H1 (cell line): Measurements from ENCODE around the gene TBC1D22A. TPM values are rescaled to one million over a fixed set of nuclear protein-coding genes. Genes with fewer than 3 reads are reported as not detected.

Source experiments
- CTCF ChIA-PET: fragments of 300-600 bp; sonication (Branson Sonifier 250); formaldehyde crosslinking; loops from one replicate; lab custom pipeline; 2021; ENCODE audit not compliant: partially characterized antibody; lab: Charles Lee
- POLR2A ChIA-PET: fragments of 300-600 bp; sonication (Branson Sonifier 250); formaldehyde crosslinking; loops from one replicate; lab custom pipeline; 2021; ENCODE audit warnings: inconsistent platforms; ENCODE audit not compliant: partially characterized antibody; lab: Charles Lee
- DNase-seq, 2 experiments: peaks; one replicate each; pipeline versions ENCODE4 v3.0.0 to v3.0.0-alpha.2; 2010 to 2022; ENCODE audit warnings: low spot score in 2 of 2, low read depth in 1 of 2, mixed read lengths in 1 of 2
- FAIRE-seq: peaks from 2 replicates; lab custom pipeline; 2011; peaks lifted over from hg19 to GRCh38; lab: Jason Lieb, UNC
- H2AFZ ChIP-seq: 2 replicates; pipeline ENCODE4 v1.8.1; 2012; ENCODE audit warnings: low read length, inconsistent platforms
- H2AK5ac ChIP-seq: 2 replicates; pipeline ENCODE4 v1.6.1; 2013; ENCODE audit warnings: low read depth, low read length
- H2BK120ac ChIP-seq: replicated peaks from 2 replicates; pipeline ENCODE3; 2013; ENCODE audit warnings: low read depth, low read length, inconsistent platforms
- H2BK12ac ChIP-seq: 2 replicates; pipeline ENCODE4 v1.6.1; 2013; ENCODE audit warnings: low read depth, low read length
- H2BK15ac ChIP-seq: 2 replicates; pipeline ENCODE4 v1.6.1; 2013; ENCODE audit warnings: low read length
- H2BK20ac ChIP-seq: 2 replicates; pipeline ENCODE4 v1.6.1; 2013; ENCODE audit warnings: low read length
- H2BK5ac ChIP-seq: 2 replicates; pipeline ENCODE4 v1.6.1; 2013; ENCODE audit warnings: low read depth, low read length
- H3K14ac ChIP-seq: 2 replicates; pipeline ENCODE4 v1.6.1; 2013; ENCODE audit warnings: inconsistent platforms; ENCODE audit not compliant: insufficient read length
- H3K18ac ChIP-seq: 2 replicates; pipeline ENCODE4 v1.6.1; 2013; ENCODE audit warnings: low read length; ENCODE audit errors: extremely low read depth
- H3K23ac ChIP-seq: 2 replicates; pipeline ENCODE4 v1.6.1; 2013; ENCODE audit warnings: inconsistent platforms; ENCODE audit not compliant: insufficient read length
- H3K23me2 ChIP-seq: 2 replicates; pipeline ENCODE4 v1.6.1; 2013; ENCODE audit warnings: low read depth, low read length
- H3K27ac ChIP-seq: 2 replicates; pipeline ENCODE4 v1.6.1; 2011; ENCODE audit warnings: low read depth, low read length, inconsistent platforms
- H3K27me3 ChIP-seq, 4 experiments: replicated peaks in 1 of 4; 1 replicate in 1 of 4; 2 replicates in 3 of 4; pipeline versions ENCODE4 v1.6.1 to v1.8.1; 2011 to 2013; ENCODE audit warnings: low read length in 3 of 4, mild to moderate bottlenecking in 3 of 4, inconsistent platforms in 2 of 4, mixed read lengths in 2 of 4, moderate library complexity in 1 of 4; ENCODE audit not compliant: control insufficient read depth in 3 of 4, insufficient read depth in 3 of 4; ENCODE audit errors: extremely low read depth in 1 of 4
- H3K36me3 ChIP-seq, 4 experiments: 2 replicates each; pipeline versions ENCODE4 v1.6.1 to v1.8.1; 2011 to 2013; ENCODE audit warnings: mild to moderate bottlenecking in 4 of 4, low read length in 3 of 4, moderate library complexity in 2 of 4, control low read depth in 1 of 4, inconsistent platforms in 1 of 4; ENCODE audit not compliant: insufficient read depth in 4 of 4, control insufficient read depth in 2 of 4
- H3K4ac ChIP-seq: replicated peaks from 2 replicates; pipeline ENCODE3; 2013; ENCODE audit warnings: low read length, low read depth, mixed read lengths, inconsistent platforms; ENCODE audit not compliant: insufficient read length
- H3K4me1 ChIP-seq, 4 experiments: replicated peaks in 1 of 4; 1 replicate in 1 of 4; 2 replicates in 3 of 4; pipeline versions ENCODE4 v1.6.1 to v1.8.1; 2011 to 2013; ENCODE audit warnings: low read length in 3 of 4, inconsistent platforms in 2 of 4, mixed read lengths in 1 of 4; ENCODE audit not compliant: insufficient read depth in 4 of 4, control insufficient read depth in 3 of 4
- H3K4me2 ChIP-seq, 2 experiments: 2 replicates each; pipeline versions ENCODE4 v1.6.1 to v1.8.1; 2011 to 2013; ENCODE audit warnings: low read depth in 2 of 2, low read length in 2 of 2, control low read depth in 1 of 2, inconsistent platforms in 1 of 2, mild to moderate bottlenecking in 1 of 2; ENCODE audit not compliant: insufficient read depth in 1 of 2
- H3K4me3 ChIP-seq, 4 experiments: fragments of 200-600, 300-600 bp in 1 of 4; sonication (generic), shearing (Covaris generic), sonication (Bioruptor Twin) in 1 of 4; 2 replicates each; pipeline versions ENCODE4 v1.5.1 to v1.8.1; 2011 to 2016; ENCODE audit warnings: low read length in 4 of 4, low read depth in 3 of 4, control low read depth in 2 of 4, inconsistent platforms in 2 of 4, mild to moderate bottlenecking in 2 of 4, mixed read lengths in 1 of 4, moderate library complexity in 1 of 4; ENCODE audit not compliant: insufficient read depth in 2 of 4; ENCODE audit errors: extremely low read depth in 1 of 4
- H3K56ac ChIP-seq: replicated peaks from 2 replicates; pipeline ENCODE3; 2013; ENCODE audit warnings: low read depth, mild to moderate bottlenecking, mixed read lengths, low read length, inconsistent platforms; ENCODE audit not compliant: insufficient read length
- H3K79me1 ChIP-seq: 2 replicates; pipeline ENCODE4 v1.6.1; 2013; ENCODE audit warnings: low read depth, low read length, control low read depth
- H3K79me2 ChIP-seq, 2 experiments: 2 replicates each; pipeline versions ENCODE4 v1.6.1 to v1.8.1; 2012 to 2013; ENCODE audit warnings: low read length in 2 of 2, mild to moderate bottlenecking in 2 of 2, inconsistent platforms in 1 of 2; ENCODE audit not compliant: insufficient read depth in 2 of 2, control insufficient read depth in 1 of 2
- H3K9ac ChIP-seq, 4 experiments: replicated peaks in 1 of 4; 1 replicate in 1 of 4; 2 replicates in 3 of 4; pipeline versions ENCODE4 v1.6.1 to v1.8.1; 2011 to 2013; ENCODE audit warnings: low read depth in 3 of 4, low read length in 3 of 4, control low read depth in 2 of 4, mild to moderate bottlenecking in 2 of 4, moderate library complexity in 2 of 4, inconsistent platforms in 1 of 4; ENCODE audit errors: extremely low read depth in 1 of 4
- H3K9me3 ChIP-seq, 2 experiments: 2 replicates each; pipeline versions ENCODE4 v1.6.1 to v1.8.1; 2012 to 2013; ENCODE audit warnings: mild to moderate bottlenecking in 2 of 2, moderate library complexity in 2 of 2, control low read depth in 1 of 2, inconsistent platforms in 1 of 2, low read depth in 1 of 2, low read length in 1 of 2, mixed read lengths in 1 of 2; ENCODE audit not compliant: insufficient read depth in 2 of 2
- H4K20me1 ChIP-seq, 2 experiments: replicated peaks in 1 of 2; 2 replicates each; pipeline versions ENCODE3 to v1.8.1; 2011 to 2013; ENCODE audit warnings: inconsistent platforms in 2 of 2, low read length in 2 of 2, mild to moderate bottlenecking in 1 of 2; ENCODE audit not compliant: insufficient read depth in 2 of 2, control insufficient read depth in 1 of 2
- H4K5ac ChIP-seq: 2 replicates; pipeline ENCODE4 v1.6.1; 2013; ENCODE audit warnings: low read length, low read depth, mixed read lengths, inconsistent platforms; ENCODE audit not compliant: insufficient read length
- H4K8ac ChIP-seq: 2 replicates; pipeline ENCODE4 v1.8.0; 2013; ENCODE audit warnings: mild to moderate bottlenecking, moderate library complexity, low read length, inconsistent platforms; ENCODE audit not compliant: insufficient read depth; ENCODE audit errors: extremely low read depth
- H4K91ac ChIP-seq: replicated peaks from 2 replicates; pipeline ENCODE3; 2013; ENCODE audit warnings: low read length, mixed read lengths, inconsistent platforms; ENCODE audit not compliant: insufficient read length
- BACH1 ChIP-seq: IDR thresholded peaks from 2 replicates; pipeline ENCODE4 v1.6.1; 2012; ENCODE audit warnings: low read length, improper control_type of control experiment
- BRCA1 ChIP-seq: IDR thresholded peaks from 2 replicates; pipeline ENCODE4 v1.6.1; 2012; ENCODE audit warnings: low read depth, low read length, improper control_type of control experiment
- CBX8 ChIP-seq: fragments of 300-800, 300-1000 bp; sonication (generic); IDR thresholded peaks from 2 replicates; pipeline ENCODE4 v1.7.1; 2016; ENCODE audit warnings: low read depth, low read length, borderline replicate concordance
- CEBPB ChIP-seq: IDR thresholded peaks from 2 replicates; pipeline ENCODE4 v1.6.1; 2012; ENCODE audit warnings: low read depth, low read length
- CHD1 ChIP-seq: IDR thresholded peaks from 2 replicates; pipeline ENCODE4 v1.6.1; 2012; ENCODE audit warnings: low read depth, low read length, improper control_type of control experiment
- EGR1 ChIP-seq: IDR thresholded peaks from 2 replicates; pipeline ENCODE4 v1.6.1; 2011; ENCODE audit warnings: low read depth, low read length, borderline replicate concordance
- GTF2F1 ChIP-seq: IDR thresholded peaks from 2 replicates; pipeline ENCODE4 v1.6.1; 2012; ENCODE audit warnings: low read depth, low read length, improper control_type of control experiment, borderline replicate concordance
- JUND ChIP-seq: IDR thresholded peaks from 2 replicates; pipeline ENCODE4 v1.6.1; 2011; ENCODE audit warnings: mild to moderate bottlenecking, improper control_type of control experiment, low read length
- KDM5A ChIP-seq: fragments of 200-600 bp; IDR thresholded peaks from 2 replicates; pipeline ENCODE4 v1.7.1; 2012; ENCODE audit warnings: mild to moderate bottlenecking, low read length, inconsistent platforms, mixed read lengths
- MAFK ChIP-seq: IDR thresholded peaks from 2 replicates; pipeline ENCODE4 v1.6.1; 2012; ENCODE audit warnings: low read depth, mild to moderate bottlenecking, improper control_type of control experiment, low read length
- NANOG ChIP-seq: IDR thresholded peaks from 2 replicates; pipeline ENCODE4 v1.6.1; 2011; ENCODE audit warnings: low read length, low read depth, mild to moderate bottlenecking, inconsistent platforms; ENCODE audit not compliant: insufficient read depth, poor library complexity, severe bottlenecking
- POLR2AphosphoS5 ChIP-seq: IDR thresholded peaks from 2 replicates; pipeline ENCODE4 v1.6.1; 2011; ENCODE audit warnings: low read depth, low read length
- SIN3A ChIP-seq, 2 experiments: IDR thresholded peaks in 1 of 2; conservative IDR thresholded peaks in 1 of 2; 2 replicates each; pipeline ENCODE4 v1.6.1; 2011 to 2012; ENCODE audit warnings: low read length in 2 of 2, improper control_type of control experiment in 1 of 2, low read depth in 1 of 2, mild to moderate bottlenecking in 1 of 2
- SP1 ChIP-seq: IDR thresholded peaks from 2 replicates; pipeline ENCODE4 v1.6.1; 2011; ENCODE audit warnings: low read depth, low read length
- TAF7 ChIP-seq: optimal IDR thresholded peaks from 2 replicates; pipeline ENCODE3; 2011; ENCODE audit warnings: low read depth, mild to moderate bottlenecking, inconsistent platforms, low read length, moderate library complexity, borderline replicate concordance
- TCF12 ChIP-seq: IDR thresholded peaks from 2 replicates; pipeline ENCODE4 v1.6.1; 2011; ENCODE audit warnings: low read depth, mild to moderate bottlenecking, low read length
- WGBS, 2 experiments: shearing (Covaris generic) in 1 of 2; methylation state at CpG; one replicate each; pipeline versions ENCODE4 v1.1.6 to v1.1.7; 2013 to 2015; ENCODE audit warnings: low lambda C conversion rate in 2 of 2, mixed read lengths in 2 of 2, inconsistent platforms in 1 of 2, low coverage in 1 of 2, missing lambda C conversion rate in 1 of 2; ENCODE audit not compliant: insufficient replicate concordance in 2 of 2, insufficient coverage in 1 of 2, insufficient read length in 1 of 2; ENCODE audit errors: extremely low coverage in 1 of 2, missing lambda C conversion rate in 1 of 2; 5-methylcytosine and 5-hydroxymethylcytosine counted together
- polyA plus RNA-seq, 7 experiments: library from polyadenylated mRNA; depleted of rRNA in 3 of 7; stranded (reverse) in 5 of 7; unstranded in 2 of 7; fragments of >200 nt in 5 of 7; fragments of 200-250 nt in 2 of 7; gene quantifications; 1 replicate in 5 of 7; 2 replicates in 1 of 7; 4 replicates in 1 of 7; pipeline versions ENCODE4 v1.2.1 to v1.2.3, GENCODE V29; 2011 to 2013; ENCODE audit warnings: missing spikeins in 2 of 7, mixed read lengths in 2 of 7
- total RNA-seq: library from RNA; stranded (reverse); fragmentation: NEBNext Ultra II Directional; extraction: Animal tissue kit (Norgen Biotek cat#: 25700); gene quantifications from 2 replicates; pipeline ENCODE4 v1.2.1, GENCODE V29; 2021

The TBC1D22A gene
- total and polyA plus RNA-seq, 2 of the 8 experiments (the other 6 are each of a cell fraction or from before 2014, with no cell fraction given), result 11.9 to 18.4 TPM

GRCh38 chr22:46966846-46967245 lies 204.4 kb downstream of the TBC1D22A start:
- Histone ChIP-seq H4K8ac (no peak overlapping the region), H4K20me1 (no peaks in the 10 kb centered on the region), H3K4me3 (no peak overlapping the region), H3K4ac (no peak overlapping the region), H2BK12ac (no peak overlapping the region), H3K79me2 (no peaks in the 10 kb centered on the region), H2BK20ac (no peak overlapping the region), H3K9ac (no peak overlapping the region), H4K5ac (no peak overlapping the region), H4K91ac (no peak overlapping the region), H2BK15ac (no peak overlapping the region), H3K27me3 (no peaks in the 10 kb centered on the region), H3K4me1 (peaks cover 0 to 6% (median 2%) of the 10 kb centered on the region in 4 experiments; a peak in 5 of 7 replicates), H3K23ac (no peak overlapping the region), H2BK120ac (no peak overlapping the region), H3K79me1 (peaks cover 2% of the 10 kb centered on the region; the same call in 1 of the 2 replicates), H3K4me2 (no peak overlapping the region), H2AK5ac (no peak overlapping the region), H3K23me2 (no peaks in the 10 kb centered on the region), H3K9me3 (no peaks in the 10 kb centered on the region), H3K14ac (no peak overlapping the region), H2BK5ac (no peak overlapping the region), H2AFZ (no peak overlapping the region), H3K27ac (no peak overlapping the region), H3K56ac (no peak overlapping the region), H3K36me3 (no peaks in the 10 kb centered on the region), H3K18ac (no peak overlapping the region)
- CTCF ChIA-PET, result interaction anchor here (0.5 to 2.6 kb wide), 7 partner anchors 10 to 140 kb away, joined by 3 to 13 read pairs (median 4); no protein-coding TSS in a partner anchor
- DNase-seq (no peak), FAIRE-seq (no peak)
- 94% methylated on average over 16 of the region's 16 CpGs; no CpG with 5 or more reads in 1 of the 2 experiments for WGBS, 2 experiments
- POLR2A ChIA-PET, result no interaction called here
- TF ChIP-seq NANOG (no peak), BACH1 (no peak), JUND (no peak), CEBPB (no peak), EGR1 (no peak), TCF12 (no peak), MAFK (no peak), KDM5A (no peak), TAF7 (no peak), CHD1 (no peak), SIN3A (conservative IDR thresholded peaks at IDR 0.05 in 1 of 2, IDR thresholded peaks at IDR 0.05 in 1 of 2; ENCODE audit: low read depth in 1 of 2, low read length in 2 of 2) (no peak), GTF2F1 (no peak), CBX8 (no peak), SP1 (no peak), POLR2AphosphoS5 (no peak), BRCA1 (no peak)
